ENCODE data around the gene DIAPH1. TPM values are rescaled to one million over a fixed set of nuclear protein-coding genes. Genes with fewer than 3 reads are reported as not detected.

Gene DIAPH1
- total RNA-seq, 4 donors from 2014 or later, result 35.2 to 62.3 (median 53.4) TPM

GRCh38 chr5:141465351-141465750, 153.4 kb downstream of the DIAPH1 start:
- Histone ChIP-seq H3K27ac (no peak overlapping the region), H3K36me3 (peaks cover 0 to 7% of the 10 kb centered on the region in 2 donors), H3K9me3 (no peaks in the 10 kb centered on the region), H3K4me1 (no peaks in the 10 kb centered on the region), H3K27me3 (no peaks in the 10 kb centered on the region), H3K4me3 (no peak overlapping the region)
- ATAC-seq, result no peak
- TF ChIP-seq POLR2AphosphoS5 (IDR thresholded peaks at IDR 0.05) (no peak), POLR2A (IDR thresholded peaks at IDR 0.05) (no peak), CTCF (IDR thresholded peaks at IDR 0.05) (no peak), EP300 (IDR thresholded peaks at IDR 0.05) (no peak)
- 91 to 100% methylated on average over 3 of the region's 3 CpGs for WGBS, 2 donors (ENCODE audit: low coverage in 1 of 2)

Small RNAs within 50 kb of the gene (small RNA-seq; reads per million reads assigned to genes)
- 0 reads per million in 4 donors for gene RPS27AP10

Other genes starting within 250 kb of the DIAPH1 start
- 1 to 10 TPM; 1.5 to 10.0 (median 4.7) TPM for gene PCDHGB3, start 248.8 kb downstream of the DIAPH1 start, total RNA-seq
- 10 to 100 TPM in 1 of 4 donors, 1 to 10 TPM in 3; 2.0 to 11.1 (median 5.7) TPM for gene PCDHGA6, start 245.1 kb downstream of the DIAPH1 start, total RNA-seq
- gene PCDHGA7, start 236.3 kb downstream of the DIAPH1 start, total RNA-seq, result 10 to 100 TPM in 1 of 4 donors, 1 to 10 TPM in 3; 2.7 to 14.3 (median 7.6) TPM
- gene PCDHGB4, start 231.3 kb downstream of the DIAPH1 start, total RNA-seq, result 10 to 100 TPM in 1 of 4 donors, 1 to 10 TPM in 3; 3.1 to 14.8 (median 6.0) TPM
- gene PCDHGA8, start 226.4 kb downstream of the DIAPH1 start, total RNA-seq, result 1 to 10 TPM; 3.0 to 6.8 (median 3.6) TPM
- 10 to 100 TPM in 2 of 4 donors, 1 to 10 TPM in 2; 4.0 to 12.9 (median 9.8) TPM for gene PCDHGB5, start 221.1 kb downstream of the DIAPH1 start, total RNA-seq
- 1 to 10 TPM; 3.3 to 8.6 (median 5.9) TPM for gene PCDHGA9, start 216.2 kb downstream of the DIAPH1 start, total RNA-seq
- 10 to 100 TPM in 1 of 4 donors, 1 to 10 TPM in 3; 5.7 to 11.7 (median 6.5) TPM for gene PCDHGB6, start 211.0 kb downstream of the DIAPH1 start, total RNA-seq
- 1 to 10 TPM; 2.9 to 8.2 (median 4.7) TPM for gene PCDHGA10, start 206.0 kb downstream of the DIAPH1 start, total RNA-seq
- gene PCDHGB7, start 201.3 kb downstream of the DIAPH1 start, total RNA-seq, result 10 to 100 TPM; 12.3 to 19.3 (median 15.3) TPM
- gene PCDHGA11, start 197.9 kb downstream of the DIAPH1 start, total RNA-seq, result 10 to 100 TPM in 1 of 4 donors, 1 to 10 TPM in 3; 1.9 to 12.3 (median 3.9) TPM
- 10 to 100 TPM in 1 of 4 donors, 1 to 10 TPM in 3; 5.3 to 15.4 (median 9.8) TPM for gene PCDHGA12, start 188.5 kb downstream of the DIAPH1 start, total RNA-seq
- gene PCDHGC3, start 143.0 kb downstream of the DIAPH1 start, total RNA-seq, result 10 to 100 TPM; 52.6 to 95.6 (median 63.2) TPM
- 10 to 100 TPM in 1 of 4 donors, 1 to 10 TPM in 2, under 1 TPM in 1; 0.10 to 12.9 (median 2.4) TPM for gene PCDHGC4, start 134.0 kb downstream of the DIAPH1 start, total RNA-seq
- gene PCDHGC5, start 129.9 kb downstream of the DIAPH1 start, total RNA-seq, result 1 to 10 TPM in 3 of 4 donors, under 1 TPM in 1; 0.07 to 5.1 (median 1.8) TPM
- gene HDAC3, start 17.8 kb upstream of the DIAPH1 start, total RNA-seq, result 10 to 100 TPM; 35.4 to 77.8 (median 37.7) TPM
- 1 to 10 TPM; 2.3 to 5.4 (median 2.8) TPM for gene RELL2, start 18.0 kb upstream of the DIAPH1 start, total RNA-seq
- gene FCHSD1, start 32.4 kb upstream of the DIAPH1 start, total RNA-seq, result 10 to 100 TPM in 3 of 4 donors, 1 to 10 TPM in 1; 8.2 to 14.8 (median 13.3) TPM
- gene ARAP3, start 63.2 kb upstream of the DIAPH1 start, total RNA-seq, result 1 to 10 TPM; 5.3 to 7.2 (median 6.2) TPM

Measured in gastroesophageal sphincter (tissue), 4 donors.